Cardiac muscle cell (in vitro differentiated cells and primary cell): Measurements from ENCODE around the gene SH2D3C. TPM values are rescaled to one million over a fixed set of nuclear protein-coding genes. Genes with fewer than 3 reads are reported as not detected.

Experiments used
- DNase-seq, 2 donors: peaks; one replicate each; pipeline versions ENCODE4 v3.0.0 to v3.0.0-alpha.2; 2010 to 2017; ENCODE audit warnings: low read depth in 1 of 2, low spot score in 1 of 2
- H3K27ac ChIP-seq: fragments of 200-600 bp; sonication (generic); 2 replicates; pipeline ENCODE4 v1.5.1; 2016
- H3K27me3 ChIP-seq: fragments of 200-600 bp; sonication (generic); 2 replicates; pipeline ENCODE4 v1.6.0; 2016; ENCODE audit warnings: control low read depth
- H3K36me3 ChIP-seq: fragments of 200-600 bp; sonication (generic); 2 replicates; pipeline ENCODE4 v1.5.1; 2016; ENCODE audit warnings: control low read depth
- H3K4me1 ChIP-seq: fragments of 200-600 bp; sonication (generic); 2 replicates; pipeline ENCODE4 v1.8.1; 2017; ENCODE audit warnings: low read depth, mild to moderate bottlenecking, mixed run types
- H3K4me3 ChIP-seq: fragments of 200-600 bp; sonication (generic); 2 replicates; pipeline ENCODE4 v1.5.1; 2016; ENCODE audit warnings: mild to moderate bottlenecking
- H3K9me3 ChIP-seq: fragments of 200-600 bp; sonication (generic); 2 replicates; pipeline ENCODE4 v1.5.1; 2017; ENCODE audit warnings: low read depth, mild to moderate bottlenecking, control low read depth
- polyA plus RNA-seq: library from polyadenylated mRNA; unstranded; fragments of >200 nt; fragmentation: Nextera tagmentation; extraction: Ambion mirVana; gene quantifications from 2 replicates; pipeline ENCODE4 v1.2.1, GENCODE V29; 2016
- total RNA-seq: library from RNA; depleted of rRNA; stranded (reverse); fragments of >200 nt; gene quantifications from 2 replicates; pipeline ENCODE4 v1.2.3, GENCODE V29; 2016
- TF ChIP-seq, protein P1 (sequence below): IDR thresholded peaks from 2 replicates; pipeline ENCODE4 v1.5.1; 2012; ENCODE audit warnings: low read depth, mild to moderate bottlenecking, low read length

The SH2D3C gene
- total and polyA plus RNA-seq, 2 experiments from 2014 or later, result 3.7 to 9.9 TPM

DNA sequence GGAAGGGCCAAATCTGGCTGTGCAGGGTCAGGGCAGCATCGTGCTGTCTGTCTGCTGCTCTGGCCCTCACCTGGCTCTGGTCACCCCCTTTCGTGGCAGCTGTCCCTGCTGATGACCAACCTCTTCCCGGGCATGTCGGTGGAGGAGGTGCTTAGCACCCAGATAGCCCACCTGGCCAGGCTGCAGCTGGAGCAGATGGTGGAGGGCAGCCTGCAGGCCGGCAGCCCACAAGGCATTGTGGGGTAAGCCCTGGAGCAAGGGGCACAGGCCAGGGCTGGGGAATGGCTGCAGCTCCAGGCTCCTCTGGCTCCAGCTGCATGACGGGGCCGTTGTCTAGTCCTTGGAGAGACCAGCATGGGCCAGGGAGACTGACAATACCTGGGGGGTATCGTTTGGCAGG lies 51.6 kb downstream of the SH2D3C start:
- TF ChIP-seq, protein P1, sequence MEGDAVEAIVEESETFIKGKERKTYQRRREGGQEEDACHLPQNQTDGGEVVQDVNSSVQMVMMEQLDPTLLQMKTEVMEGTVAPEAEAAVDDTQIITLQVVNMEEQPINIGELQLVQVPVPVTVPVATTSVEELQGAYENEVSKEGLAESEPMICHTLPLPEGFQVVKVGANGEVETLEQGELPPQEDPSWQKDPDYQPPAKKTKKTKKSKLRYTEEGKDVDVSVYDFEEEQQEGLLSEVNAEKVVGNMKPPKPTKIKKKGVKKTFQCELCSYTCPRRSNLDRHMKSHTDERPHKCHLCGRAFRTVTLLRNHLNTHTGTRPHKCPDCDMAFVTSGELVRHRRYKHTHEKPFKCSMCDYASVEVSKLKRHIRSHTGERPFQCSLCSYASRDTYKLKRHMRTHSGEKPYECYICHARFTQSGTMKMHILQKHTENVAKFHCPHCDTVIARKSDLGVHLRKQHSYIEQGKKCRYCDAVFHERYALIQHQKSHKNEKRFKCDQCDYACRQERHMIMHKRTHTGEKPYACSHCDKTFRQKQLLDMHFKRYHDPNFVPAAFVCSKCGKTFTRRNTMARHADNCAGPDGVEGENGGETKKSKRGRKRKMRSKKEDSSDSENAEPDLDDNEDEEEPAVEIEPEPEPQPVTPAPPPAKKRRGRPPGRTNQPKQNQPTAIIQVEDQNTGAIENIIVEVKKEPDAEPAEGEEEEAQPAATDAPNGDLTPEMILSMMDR, result no peak
- Histone ChIP-seq H3K4me3 (no peak overlapping the region), H3K27me3 (no peaks in the 10 kb centered on the region), H3K4me1 (peaks cover 5% of the 10 kb centered on the region), H3K36me3 (no peaks in the 10 kb centered on the region), H3K9me3 (no peaks in the 10 kb centered on the region), H3K27ac (no peak overlapping the region)
- DNase-seq, result no peak

DNA sequence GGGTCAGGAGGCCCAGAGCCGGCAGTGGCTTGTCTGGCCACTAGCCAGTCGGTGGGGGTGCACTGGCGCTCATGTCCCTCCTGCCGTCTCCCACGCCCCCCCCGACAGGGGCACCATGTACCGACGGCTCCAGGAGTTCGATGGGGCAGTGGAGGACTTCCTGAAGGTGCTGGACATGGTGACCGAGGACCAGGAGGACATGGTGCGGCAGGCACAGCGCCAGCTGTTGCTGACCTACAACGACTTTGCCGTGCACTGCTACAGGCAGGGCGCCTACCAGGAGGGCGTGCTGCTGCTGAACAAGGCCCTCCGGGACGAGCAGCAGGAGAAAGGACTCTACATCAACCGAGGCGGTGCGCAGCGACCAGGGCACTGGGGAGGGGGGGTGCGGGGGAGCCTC lies 54.5 kb downstream of the SH2D3C start:
- Histone ChIP-seq H3K27me3 (no peaks in the 10 kb centered on the region), H3K36me3 (no peaks in the 10 kb centered on the region), H3K4me1 (peaks cover 5% of the 10 kb centered on the region), H3K4me3 (no peak overlapping the region), H3K27ac (no peak overlapping the region), H3K9me3 (no peaks in the 10 kb centered on the region)
- DNase-seq, result no peak
- TF ChIP-seq, protein P1, result no peak

DNA sequence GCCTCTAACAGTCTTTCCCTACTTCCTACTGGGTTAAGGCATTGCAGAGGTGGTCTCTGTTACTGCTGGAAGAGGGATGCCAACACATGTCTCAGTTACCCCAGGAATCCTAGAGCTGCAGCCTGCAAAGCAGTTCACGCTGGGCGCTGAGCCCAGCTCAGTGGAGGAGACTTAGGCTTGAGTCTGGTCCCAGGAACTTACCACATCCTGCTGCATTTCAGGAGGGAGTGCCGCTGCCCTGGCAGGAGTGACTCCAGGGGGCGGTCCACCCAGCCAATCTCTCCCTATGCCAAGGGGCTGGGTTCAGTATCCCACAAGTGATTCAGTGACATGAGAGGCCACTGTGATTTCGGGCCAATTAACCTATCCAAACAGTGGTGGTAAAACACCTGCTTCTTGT lies 55.0 kb downstream of the SH2D3C start:
- H3K9me3 ChIP-seq, result no peaks in the 10 kb centered on the region
- peak in 1 of 2 donors; percentile 74 for DNase-seq
- TF ChIP-seq, protein P1, result peak; percentile 16
- H3K27ac ChIP-seq, result no peak overlapping the region
- H3K36me3 ChIP-seq, result no peaks in the 10 kb centered on the region
- H3K4me3 ChIP-seq, result no peak overlapping the region
- peaks cover 5% of the 10 kb centered on the region for H3K4me1 ChIP-seq
- H3K27me3 ChIP-seq, result no peaks in the 10 kb centered on the region

DNA sequence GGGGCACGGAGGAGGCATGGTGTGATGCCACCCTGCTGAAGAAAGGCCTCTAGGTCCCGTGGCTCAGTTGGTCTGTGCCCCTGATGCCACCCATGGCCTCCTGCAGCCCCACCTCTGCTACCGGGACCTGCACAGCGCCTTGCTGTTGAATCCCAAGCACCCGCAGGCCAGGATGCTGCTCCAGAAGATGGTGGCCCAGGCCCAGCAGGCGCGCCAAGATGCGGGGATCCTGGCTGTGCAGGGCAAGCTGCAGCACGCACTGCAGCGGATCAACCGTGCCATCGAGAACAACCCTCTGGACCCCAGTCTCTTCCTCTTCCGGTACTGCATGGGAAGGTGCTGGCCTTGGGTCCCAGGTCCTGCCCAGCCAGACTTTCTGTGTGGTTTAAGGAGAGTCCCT lies 55.5 kb downstream of the SH2D3C start:
- TF ChIP-seq, protein P1, result no peak
- no peaks in the 10 kb centered on the region for H3K27me3 ChIP-seq
- H3K9me3 ChIP-seq, result no peaks in the 10 kb centered on the region
- H3K27ac ChIP-seq, result no peak overlapping the region
- peaks cover 5% of the 10 kb centered on the region for H3K4me1 ChIP-seq
- no peak overlapping the region for H3K4me3 ChIP-seq
- DNase-seq, result no peak
- H3K36me3 ChIP-seq, result no peaks in the 10 kb centered on the region

DNA sequence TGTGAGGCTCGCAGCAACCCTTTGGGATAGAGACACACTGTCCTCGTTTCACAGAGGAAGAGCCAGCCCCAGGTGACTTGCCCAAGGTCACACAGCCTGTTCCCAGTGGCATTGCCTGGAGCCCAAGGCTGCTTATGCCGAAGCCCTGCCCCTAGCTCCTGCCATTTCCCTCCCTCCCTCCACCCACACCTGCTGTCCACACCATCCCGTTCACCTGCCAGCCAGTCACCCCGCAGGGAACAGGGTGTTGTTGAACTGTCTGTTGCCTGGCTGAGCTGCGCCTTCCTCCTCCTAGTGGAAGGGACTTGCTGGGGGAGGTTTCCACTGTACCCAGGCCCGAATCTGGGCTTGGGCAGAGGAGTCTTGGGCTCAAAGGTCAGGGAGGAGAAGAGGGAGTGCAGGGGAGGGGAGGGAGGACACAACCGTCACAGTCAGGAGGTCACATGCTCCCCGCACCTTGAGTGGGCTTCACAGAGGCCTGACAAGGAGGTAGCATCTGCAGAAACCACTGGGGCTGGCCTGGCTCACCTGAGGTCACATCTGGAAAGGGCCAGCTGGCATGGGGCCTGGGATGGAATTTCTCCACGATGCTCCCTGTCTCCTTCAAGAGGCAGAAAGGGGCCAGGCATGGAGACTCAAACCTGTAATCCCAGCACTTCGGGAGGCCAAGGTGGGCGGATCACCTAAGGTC lies 56.3 kb downstream of the SH2D3C start:
- TF ChIP-seq, protein P1, result no peak
- Histone ChIP-seq H3K27ac (no peak overlapping the region), H3K4me1 (peaks cover 5% of the 10 kb centered on the region), H3K27me3 (no peaks in the 10 kb centered on the region), H3K4me3 (no peak overlapping the region), H3K9me3 (no peaks in the 10 kb centered on the region), H3K36me3 (no peaks in the 10 kb centered on the region)
- DNase-seq, result no peak
